ENCODE results near the gene ZNF618.

DNA sequence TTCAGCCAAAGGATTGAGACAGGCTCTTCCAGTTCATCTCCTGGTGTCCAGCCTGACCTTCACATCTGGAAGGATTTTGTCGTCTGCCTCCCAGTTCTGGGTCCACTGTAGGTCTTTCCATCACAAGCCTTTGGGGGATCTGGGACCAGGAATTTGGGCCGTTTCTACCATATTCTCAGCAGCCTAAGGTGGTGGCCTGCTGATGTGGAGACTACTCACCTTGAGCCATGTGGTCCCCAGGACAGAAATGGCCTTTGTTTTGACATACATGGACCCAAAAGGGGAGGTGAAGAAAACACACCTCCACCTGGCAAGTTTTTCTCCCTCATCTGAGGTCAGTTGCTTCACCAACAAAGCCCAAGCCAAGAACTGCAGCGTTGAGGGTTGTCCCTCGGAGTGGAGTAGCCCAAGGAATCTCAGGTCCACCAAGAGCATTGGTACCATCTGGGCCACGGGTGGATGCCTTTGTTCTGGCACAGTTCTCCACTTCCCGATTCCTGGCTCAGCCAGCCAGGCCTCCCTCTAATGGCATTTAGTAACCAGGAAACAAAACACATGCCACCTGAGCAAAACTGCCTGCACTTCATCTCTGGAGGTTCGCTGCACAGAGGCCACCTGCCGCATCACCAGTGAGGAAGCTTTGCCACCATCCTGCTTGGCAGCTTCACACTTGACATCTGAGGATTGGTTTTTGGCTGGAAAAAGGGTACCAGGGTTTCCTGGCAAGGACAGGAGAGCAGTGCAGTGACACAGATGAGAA, 177.3 kb downstream of the ZNF618 start:
- TF ChIP-seq, protein P1, sequence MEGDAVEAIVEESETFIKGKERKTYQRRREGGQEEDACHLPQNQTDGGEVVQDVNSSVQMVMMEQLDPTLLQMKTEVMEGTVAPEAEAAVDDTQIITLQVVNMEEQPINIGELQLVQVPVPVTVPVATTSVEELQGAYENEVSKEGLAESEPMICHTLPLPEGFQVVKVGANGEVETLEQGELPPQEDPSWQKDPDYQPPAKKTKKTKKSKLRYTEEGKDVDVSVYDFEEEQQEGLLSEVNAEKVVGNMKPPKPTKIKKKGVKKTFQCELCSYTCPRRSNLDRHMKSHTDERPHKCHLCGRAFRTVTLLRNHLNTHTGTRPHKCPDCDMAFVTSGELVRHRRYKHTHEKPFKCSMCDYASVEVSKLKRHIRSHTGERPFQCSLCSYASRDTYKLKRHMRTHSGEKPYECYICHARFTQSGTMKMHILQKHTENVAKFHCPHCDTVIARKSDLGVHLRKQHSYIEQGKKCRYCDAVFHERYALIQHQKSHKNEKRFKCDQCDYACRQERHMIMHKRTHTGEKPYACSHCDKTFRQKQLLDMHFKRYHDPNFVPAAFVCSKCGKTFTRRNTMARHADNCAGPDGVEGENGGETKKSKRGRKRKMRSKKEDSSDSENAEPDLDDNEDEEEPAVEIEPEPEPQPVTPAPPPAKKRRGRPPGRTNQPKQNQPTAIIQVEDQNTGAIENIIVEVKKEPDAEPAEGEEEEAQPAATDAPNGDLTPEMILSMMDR (IDR thresholded peaks at IDR 0.05) = no peak
- TF ChIP-seq EP300 (IDR thresholded peaks at IDR 0.05) = no peak
- TF ChIP-seq POLR2A (IDR thresholded peaks at IDR 0.05) = no peak

Measured in stomach (tissue), 4 donors.